Right lobe of liver (tissue), 6 donors: ENCODE data around the gene FITM1. TPM values are rescaled to one million over a fixed set of nuclear protein-coding genes. Genes with fewer than 3 reads are reported as not detected.

Experiments used
- ATAC-seq, 4 donors: fragments of 200-7000 bp; cut with Tn5 transposase; one replicate each; pipeline ENCODE4 v1.9.1; 2020; ENCODE audit warnings: mild to moderate bottlenecking in 4 of 4, moderate library complexity in 4 of 4
- DNase-seq, 3 donors: peaks; one replicate each; pipeline ENCODE4 v3.0.0-alpha.2; 2020
- H3K27ac ChIP-seq, 3 donors: fragments of 200-600 bp; one replicate each; pipeline ENCODE4 v1.8.0; 2022
- H3K27me3 ChIP-seq, 2 donors: fragments of 200-600 bp; one replicate each; pipeline ENCODE4 v1.8.0; 2022
- H3K36me3 ChIP-seq, 4 donors: fragments of 200-600 bp; sonication (generic) in 1 of 4; one replicate each; pipeline versions ENCODE4 v1.5.1 to v1.8.0; 2017 to 2022; ENCODE audit warnings: control low read depth in 1 of 4
- H3K4me1 ChIP-seq, 4 donors: fragments of 200-600 bp; sonication (generic) in 1 of 4; one replicate each; pipeline versions ENCODE4 v1.5.1 to v1.8.0; 2017 to 2022; ENCODE audit warnings: control low read depth in 1 of 4
- H3K4me3 ChIP-seq, 3 donors: fragments of 200-600 bp; one replicate each; pipeline ENCODE4 v1.8.0; 2022
- H3K9me3 ChIP-seq, 4 donors: fragments of 200-600 bp; sonication (generic) in 1 of 4; one replicate each; pipeline versions ENCODE4 v1.5.1 to v1.8.0; 2017 to 2022; ENCODE audit warnings: control low read depth in 1 of 4
- CTCF ChIP-seq, 4 donors: fragments of 200-600 bp in 3 of 4; fragments of 450-650 bp in 1 of 4; IDR thresholded peaks; one replicate each; pipeline versions ENCODE4 v1.5.1 to v1.8.0; 2016 to 2022; ENCODE audit warnings: antibody characterized with exemption in 4 of 4, mild to moderate bottlenecking in 2 of 4
- POLR2A ChIP-seq: fragments of 450-650 bp; IDR thresholded peaks from one replicate; pipeline ENCODE4 v1.6.1; 2017; ENCODE audit warnings: antibody characterized with exemption, mild to moderate bottlenecking
- WGBS: methylation state at CpG from one replicate; pipeline ENCODE4 v1.1.6; 2018; ENCODE audit warnings: low coverage, low lambda C conversion rate; ENCODE audit not compliant: insufficient coverage; ENCODE audit errors: missing lambda C conversion rate; 5-methylcytosine and 5-hydroxymethylcytosine counted together
- intact Hi-C, 2 donors: fragments of 100-400 bp; cut with DNase I; formaldehyde crosslinking; loops; one replicate each; pipeline versions ENCODE4 v1.11.2 to v1.14.1; 2022
- microRNA-seq, 2 donors: library from miRNA; unstranded; fragments of <30 nt; microRNA quantifications; one replicate each; pipeline ENCODE4, GENCODE V29; 2019 to 2020
- small RNA-seq, 2 experiments: library from RNA; depleted of rRNA; stranded (forward); fragments of <200 nt; gene quantifications; one replicate each; pipeline ENCODE3, GENCODE V24; 2016
- total RNA-seq, 6 experiments: library from RNA; depleted of rRNA in 2 of 6; stranded (reverse); fragments of >200 nt in 2 of 6; fragmentation: NEBNext Ultra II Directional in 3 of 6; extraction: Animal tissue kit (Norgen Biotek cat#: 25700) in 3 of 6; gene quantifications; one replicate each; pipeline versions ENCODE4 v1.1.0 to v1.2.4, GENCODE V29; 2016 to 2023
- donor health status: DM: no; HTN: yes; CAD: no.
- donor health status: DM: no; HTN: no; CAD: no.
- donor health status: DM: no; HTN: no; CAD: no.
- donor health status: DM: no; HTN: yes; CAD: no.
- donor health status: DM: no; HTN: yes; CAD: no.

FITM1 gene
- total RNA-seq, 6 experiments from 2014 or later, result 1.5 to 32.5 (median 9.3) TPM

- WGBS, result 100% methylated on average over 1 of the region's 19 CpGs
- Histone ChIP-seq H3K27ac (no peak overlapping the region), H3K4me3 (no peak overlapping the region), H3K27me3 (no peaks in the 10 kb centered on the region), H3K4me1 (peaks cover 0 to 23% (median 11%) of the 10 kb centered on the region in 4 donors), H3K36me3 (peaks cover 0 to 47% (median 18%) of the 10 kb centered on the region in 4 donors), H3K9me3 (no peaks in the 10 kb centered on the region)
- no peak for TF ChIP-seq CTCF (IDR thresholded peaks at IDR 0.05)
- no peak for TF ChIP-seq POLR2A
- DNase-seq (peak in 1 of 3 donors; percentile 52), ATAC-seq (no peak)
- intact Hi-C loops, result no loop called here
These were observed 51.1 kb downstream of the FITM1 start for GRCh38 chr14:24181371-24182077.

Small RNA genes lying within 50 kb of the gene (microRNA-seq; reads per million reads assigned to microRNA genes)
- 0 to 0.29 reads per million in 2 donors for gene MIR7703

Small RNA genes lying within 50 kb of the gene (small RNA-seq; reads per million reads assigned to genes)
- gene IPO4 (0 to 1.4 reads per million in 2 experiments), gene IRF9 (0 reads per million in 2 experiments), gene RNA5SP383 (0.26 to 1.2 reads per million in 2 experiments)

Other genes with a start within 250 kb of the FITM1 start
- 10 to 100 TPM; 30.5 to 82.5 (median 45.1) TPM for gene DHRS4, start 176.9 kb upstream of the FITM1 start, total RNA-seq
- gene DHRS4L2, start 141.7 kb upstream of the FITM1 start, total RNA-seq, result 10 to 100 TPM; 17.7 to 53.6 (median 32.3) TPM
- 1 to 10 TPM in 1 of 6 experiments, under 1 TPM in 5; 0.18 to 1.9 (median 0.29) TPM for gene CARMIL3, start 78.7 kb upstream of the FITM1 start, total RNA-seq
- gene CPNE6, start 59.1 kb upstream of the FITM1 start, total RNA-seq, result under 1 TPM in 4 of 6 experiments, not detected in 2; 0.09 to 0.40 (median 0.18) TPM
- gene PCK2, start 36.3 kb upstream of the FITM1 start, total RNA-seq, result 100 to 1,000 TPM; 124 to 615 (median 240) TPM
- gene DCAF11, start 15.9 kb upstream of the FITM1 start, total RNA-seq, result 100 to 1,000 TPM in 3 of 6 experiments, 10 to 100 TPM in 3; 65.9 to 180 (median 103) TPM
- 1 to 10 TPM; 1.4 to 2.9 (median 2.1) TPM for gene NRL, start 15.7 kb upstream of the FITM1 start, total RNA-seq
- gene PSME1, start 5.5 kb downstream of the FITM1 start, total RNA-seq, result 100 to 1,000 TPM in 4 of 6 experiments, 10 to 100 TPM in 2; 81.7 to 119 (median 107) TPM
- gene EMC9, start 10.9 kb downstream of the FITM1 start, total RNA-seq, result 10 to 100 TPM; 10.2 to 21.4 (median 11.9) TPM
- 100 to 1,000 TPM in 4 of 6 experiments, 10 to 100 TPM in 2; 66.1 to 142 (median 110) TPM for gene PSME2, start 16.0 kb downstream of the FITM1 start, total RNA-seq
- 10 to 100 TPM; 17.5 to 39.6 (median 26.2) TPM for gene RNF31, start 16.8 kb downstream of the FITM1 start, total RNA-seq
- 10 to 100 TPM; 17.4 to 66.6 (median 37.2) TPM for gene IRF9, start 30.6 kb downstream of the FITM1 start, total RNA-seq
- gene REC8, start 41.4 kb downstream of the FITM1 start, total RNA-seq, result 1 to 10 TPM; 1.6 to 7.4 (median 3.4) TPM
- gene IPO4, start 58.2 kb downstream of the FITM1 start, total RNA-seq, result 10 to 100 TPM; 17.9 to 44.0 (median 23.0) TPM
- 10 to 100 TPM; 32.1 to 49.8 (median 41.2) TPM for gene TM9SF1, start 64.8 kb downstream of the FITM1 start, total RNA-seq
- under 1 TPM in 2 of 6 experiments, not detected in 4; 0.29 TPM for gene TSSK4, start 75.0 kb downstream of the FITM1 start, total RNA-seq
- gene CHMP4A, start 82.8 kb downstream of the FITM1 start, total RNA-seq, result 10 to 100 TPM; 11.9 to 28.9 (median 17.1) TPM
- 1 to 10 TPM; 3.7 to 6.3 (median 4.9) TPM for gene MDP1, start 85.4 kb downstream of the FITM1 start, total RNA-seq
- 10 to 100 TPM; 60.0 to 72.9 (median 68.7) TPM for gene NEDD8, start 101.7 kb downstream of the FITM1 start, total RNA-seq
- gene GMPR2, start 102.3 kb downstream of the FITM1 start, total RNA-seq, result 10 to 100 TPM; 26.2 to 40.2 (median 34.2) TPM
- 10 to 100 TPM; 13.4 to 28.1 (median 24.1) TPM for gene TINF2, start 112.0 kb downstream of the FITM1 start, total RNA-seq
- gene TGM1, start 132.5 kb downstream of the FITM1 start, total RNA-seq, result 1 to 10 TPM in 2 of 6 experiments, under 1 TPM in 4; 0.37 to 1.9 (median 0.77) TPM
- 10 to 100 TPM; 11.5 to 28.3 (median 15.2) TPM for gene RABGGTA, start 140.9 kb downstream of the FITM1 start, total RNA-seq
- gene DHRS1, start 169.1 kb downstream of the FITM1 start, total RNA-seq, result 10 to 100 TPM; 49.1 to 89.3 (median 60.1) TPM
- gene NOP9, start 169.2 kb downstream of the FITM1 start, total RNA-seq, result 10 to 100 TPM in 4 of 6 experiments, 1 to 10 TPM in 2; 8.2 to 15.3 (median 11.4) TPM
- 100 to 1,000 TPM; 118 to 219 (median 196) TPM for gene CIDEB, start 177.3 kb downstream of the FITM1 start, total RNA-seq
- 1 to 10 TPM; 1.8 to 5.8 (median 3.5) TPM for gene LTB4R2, start 179.5 kb downstream of the FITM1 start, total RNA-seq
- gene LTB4R, start 180.8 kb downstream of the FITM1 start, total RNA-seq, result 1 to 10 TPM; 2.7 to 5.5 (median 3.9) TPM
- 1 to 10 TPM; 2.3 to 7.2 (median 3.9) TPM for gene ADCY4, start 204.4 kb downstream of the FITM1 start, total RNA-seq
- gene RIPK3, start 209.3 kb downstream of the FITM1 start, total RNA-seq, result 1 to 10 TPM in 2 of 6 experiments, under 1 TPM in 4; 0.70 to 1.6 (median 0.90) TPM
- 1 to 10 TPM; 1.0 to 3.7 (median 2.0) TPM for gene NFATC4, start 237.5 kb downstream of the FITM1 start, total RNA-seq